Measurements from ENCODE around the gene HSPA1L.

GRCh38 chr6:31819871-31820299 is 4.8 kb upstream of the HSPA1L start:
- TF ChIP-seq, protein P1, sequence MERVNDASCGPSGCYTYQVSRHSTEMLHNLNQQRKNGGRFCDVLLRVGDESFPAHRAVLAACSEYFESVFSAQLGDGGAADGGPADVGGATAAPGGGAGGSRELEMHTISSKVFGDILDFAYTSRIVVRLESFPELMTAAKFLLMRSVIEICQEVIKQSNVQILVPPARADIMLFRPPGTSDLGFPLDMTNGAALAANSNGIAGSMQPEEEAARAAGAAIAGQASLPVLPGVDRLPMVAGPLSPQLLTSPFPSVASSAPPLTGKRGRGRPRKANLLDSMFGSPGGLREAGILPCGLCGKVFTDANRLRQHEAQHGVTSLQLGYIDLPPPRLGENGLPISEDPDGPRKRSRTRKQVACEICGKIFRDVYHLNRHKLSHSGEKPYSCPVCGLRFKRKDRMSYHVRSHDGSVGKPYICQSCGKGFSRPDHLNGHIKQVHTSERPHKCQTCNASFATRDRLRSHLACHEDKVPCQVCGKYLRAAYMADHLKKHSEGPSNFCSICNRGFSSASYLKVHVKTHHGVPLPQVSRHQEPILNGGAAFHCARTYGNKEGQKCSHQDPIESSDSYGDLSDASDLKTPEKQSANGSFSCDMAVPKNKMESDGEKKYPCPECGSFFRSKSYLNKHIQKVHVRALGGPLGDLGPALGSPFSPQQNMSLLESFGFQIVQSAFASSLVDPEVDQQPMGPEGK (CRISPR knock-in tag; IDR thresholded peaks at IDR 0.05; ENCODE audit: borderline replicate concordance) = no peak
- TF ChIP-seq ZC3H10 (CRISPR knock-in tag; IDR thresholded peaks at IDR 0.05) = no peak
- TF ChIP-seq TSHZ2 (CRISPR knock-in tag; IDR thresholded peaks at IDR 0.05) = no peak
- no peak for TF ChIP-seq ZFP30 (CRISPR knock-in tag; IDR thresholded peaks at IDR 0.05)
- no peak for TF ChIP-seq RARB (CRISPR knock-in tag; IDR thresholded peaks at IDR 0.05)
- no peak for TF ChIP-seq ARNTL (CRISPR knock-in tag; IDR thresholded peaks at IDR 0.05; ENCODE audit: borderline replicate concordance, low read depth)
- no peak for TF ChIP-seq OSR1 (CRISPR knock-in tag; IDR thresholded peaks at IDR 0.05)
- TF ChIP-seq ZNF565 (CRISPR knock-in tag; conservative IDR thresholded peaks at IDR 0.05; ENCODE audit: low read depth) = no peak
- no peak for TF ChIP-seq CSDC2 (CRISPR knock-in tag; IDR thresholded peaks at IDR 0.05)
- TF ChIP-seq ESRRG (CRISPR knock-in tag; IDR thresholded peaks at IDR 0.05) = no peak
- no peak for TF ChIP-seq BACH2 (CRISPR knock-in tag; IDR thresholded peaks at IDR 0.05; ENCODE audit: borderline replicate concordance)
- no peak for TF ChIP-seq ZNF8 (CRISPR knock-in tag; IDR thresholded peaks at IDR 0.05)
- TF ChIP-seq, protein P2, sequence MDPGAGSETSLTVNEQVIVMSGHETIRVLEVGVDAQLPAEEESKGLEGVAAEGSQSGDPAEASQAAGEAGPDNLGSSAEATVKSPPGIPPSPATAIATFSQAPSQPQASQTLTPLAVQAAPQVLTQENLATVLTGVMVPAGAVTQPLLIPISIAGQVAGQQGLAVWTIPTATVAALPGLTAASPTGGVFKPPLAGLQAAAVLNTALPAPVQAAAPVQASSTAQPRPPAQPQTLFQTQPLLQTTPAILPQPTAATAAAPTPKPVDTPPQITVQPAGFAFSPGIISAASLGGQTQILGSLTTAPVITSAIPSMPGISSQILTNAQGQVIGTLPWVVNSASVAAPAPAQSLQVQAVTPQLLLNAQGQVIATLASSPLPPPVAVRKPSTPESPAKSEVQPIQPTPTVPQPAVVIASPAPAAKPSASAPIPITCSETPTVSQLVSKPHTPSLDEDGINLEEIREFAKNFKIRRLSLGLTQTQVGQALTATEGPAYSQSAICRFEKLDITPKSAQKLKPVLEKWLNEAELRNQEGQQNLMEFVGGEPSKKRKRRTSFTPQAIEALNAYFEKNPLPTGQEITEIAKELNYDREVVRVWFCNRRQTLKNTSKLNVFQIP (CRISPR knock-in tag; IDR thresholded peaks at IDR 0.05; ENCODE audit: borderline replicate concordance, low read depth) = no peak
